Measurements from ENCODE around the gene NSF.

Gene NSF

GRCh38 chr17:46764000-46764708, 173.7 kb downstream of the NSF start:
- TF ChIP-seq OSR1 (CRISPR knock-in tag; IDR thresholded peaks at IDR 0.05) = no peak
- TF ChIP-seq ESRRG (CRISPR knock-in tag; IDR thresholded peaks at IDR 0.05) = no peak
- TF ChIP-seq TCF4 (CRISPR knock-in tag; IDR thresholded peaks at IDR 0.05; ENCODE audit: borderline replicate concordance) = no peak
- no peak for TF ChIP-seq PPARA (CRISPR knock-in tag; IDR thresholded peaks at IDR 0.05; ENCODE audit: borderline replicate concordance)
- TF ChIP-seq CREB5 (CRISPR knock-in tag; IDR thresholded peaks at IDR 0.05; ENCODE audit: low read depth) = no peak
- TF ChIP-seq TSHZ2 (CRISPR knock-in tag; IDR thresholded peaks at IDR 0.05) = no peak
- TF ChIP-seq BACH2 (CRISPR knock-in tag; IDR thresholded peaks at IDR 0.05; ENCODE audit: borderline replicate concordance) = no peak
- no peak for TF ChIP-seq SNAI2 (CRISPR knock-in tag; IDR thresholded peaks at IDR 0.05)
- TF ChIP-seq ZFP30 (CRISPR knock-in tag; IDR thresholded peaks at IDR 0.05) = no peak
- no peak for TF ChIP-seq TOX (CRISPR knock-in tag; IDR thresholded peaks at IDR 0.05; ENCODE audit: borderline replicate concordance)
- no peak for TF ChIP-seq ZNF565 (CRISPR knock-in tag; conservative IDR thresholded peaks at IDR 0.05; ENCODE audit: low read depth)
- no peak for TF ChIP-seq GLIS3 (CRISPR knock-in tag; IDR thresholded peaks at IDR 0.05)
- TF ChIP-seq ZC3H10 (CRISPR knock-in tag; IDR thresholded peaks at IDR 0.05) = no peak
- no peak for TF ChIP-seq PATZ1 (CRISPR knock-in tag; IDR thresholded peaks at IDR 0.05; ENCODE audit: borderline replicate concordance)
- TF ChIP-seq ZNF70 (CRISPR knock-in tag; IDR thresholded peaks at IDR 0.05) = no peak
- no peak for TF ChIP-seq CSRNP3 (CRISPR knock-in tag; IDR thresholded peaks at IDR 0.05)
- no peak for TF ChIP-seq ISL1 (CRISPR knock-in tag; IDR thresholded peaks at IDR 0.05)
- no peak for TF ChIP-seq ZNF8 (CRISPR knock-in tag; IDR thresholded peaks at IDR 0.05)
- no peak for TF ChIP-seq POU6F1 (CRISPR knock-in tag; IDR thresholded peaks at IDR 0.05; ENCODE audit: borderline replicate concordance, low read depth)
- TF ChIP-seq CSDC2 (CRISPR knock-in tag; IDR thresholded peaks at IDR 0.05) = no peak
- peak; percentile 28 for ATAC-seq

GRCh38 chr17:46764709-46765401, 174.4 kb downstream of the NSF start:
- peak; percentile 81 for ATAC-seq
- TF ChIP-seq ZFP3 (CRISPR knock-in tag; IDR thresholded peaks at IDR 0.05) = peak; percentile 48; the same call in 1 of the 2 replicates
- no peak for TF ChIP-seq SNAI2 (CRISPR knock-in tag; IDR thresholded peaks at IDR 0.05)
- TF ChIP-seq CSRNP3 (CRISPR knock-in tag; IDR thresholded peaks at IDR 0.05) = no peak
- TF ChIP-seq TSHZ2 (CRISPR knock-in tag; IDR thresholded peaks at IDR 0.05) = no peak
- TF ChIP-seq BACH2 (CRISPR knock-in tag; IDR thresholded peaks at IDR 0.05; ENCODE audit: borderline replicate concordance) = no peak
